ENCODE data around the gene RPS27.

RPS27 gene

DNA sequence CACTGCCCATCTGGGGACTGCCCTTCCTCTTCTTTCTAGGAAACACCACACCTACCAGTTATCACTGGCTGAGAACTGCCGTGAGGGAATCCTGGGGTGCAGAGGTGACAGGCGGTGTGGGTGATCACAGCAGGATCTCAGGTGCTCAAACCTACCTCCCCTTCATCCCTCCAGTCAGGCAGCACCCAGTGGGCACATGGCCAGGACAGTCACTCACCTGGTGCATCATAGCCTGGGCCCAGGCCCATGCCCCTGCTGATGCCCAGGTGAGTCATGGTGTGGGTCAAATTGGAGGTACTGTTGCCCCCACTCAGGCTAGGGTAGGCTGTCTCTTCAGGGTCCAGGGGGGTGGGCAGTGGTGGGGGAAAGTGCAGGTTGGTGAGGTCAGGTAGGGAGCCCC, 38.8 kb upstream of the RPS27 start:
- peaks cover 70% of the 10 kb centered on the region for H3K36me3 ChIP-seq (ENCODE audit: insufficient read depth, low read length)
- H3K9ac ChIP-seq (ENCODE audit: low read depth, low read length): no peak overlapping the region

DNA sequence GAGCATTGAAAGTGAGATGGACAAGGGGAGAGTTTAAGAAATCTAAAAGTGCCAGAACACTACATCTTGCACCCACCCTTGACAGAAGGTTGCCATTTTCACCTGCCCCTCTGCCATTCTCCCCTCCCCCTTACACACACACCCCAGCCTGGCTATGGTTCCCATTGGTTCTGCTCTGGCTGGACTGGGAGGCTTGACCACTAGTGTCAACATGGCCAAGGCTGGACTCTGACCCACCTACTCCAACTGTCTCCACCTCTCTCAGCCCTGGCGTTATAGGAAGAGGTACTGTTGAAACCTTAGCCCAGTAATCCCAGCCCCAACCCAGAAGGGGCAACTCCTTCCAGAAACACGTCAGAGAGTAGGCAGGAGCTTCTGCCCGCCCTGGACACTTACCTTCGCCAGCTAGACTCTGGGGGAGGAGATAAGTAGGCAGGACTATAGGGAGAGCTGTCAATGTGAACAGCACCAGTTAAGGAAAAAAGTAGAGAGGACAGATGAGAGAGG, 36.6 kb upstream of the RPS27 start:
- Histone ChIP-seq H3K9me3 (ENCODE audit: insufficient read depth, low read depth, low read length) (no peaks in the 10 kb centered on the region), H3K27me3 (ENCODE audit: insufficient read depth, low read length) (no peaks in the 10 kb centered on the region), H3K4me1 (ENCODE audit: insufficient read depth, low read length) (peaks cover 9% of the 10 kb centered on the region; the same call in 1 of the 2 replicates), H3K9ac (ENCODE audit: low read depth, low read length) (no peak overlapping the region), H3K27ac (ENCODE audit: low read depth, low read length) (no peak overlapping the region), H3K36me3 (ENCODE audit: insufficient read depth, low read length) (peaks cover 52% of the 10 kb centered on the region), H3K4me3 (ENCODE audit: low read length) (no peak overlapping the region)
- 92% methylated on average over 4 of the region's 4 CpGs for WGBS

More for the DNA sequence above, 38.8 kb upstream of the RPS27 start:
- H3K27ac ChIP-seq (ENCODE audit: low read depth, low read length): no peak overlapping the region
- no peaks in the 10 kb centered on the region for H3K27me3 ChIP-seq (ENCODE audit: insufficient read depth, low read length)
- peaks cover 2% of the 10 kb centered on the region; the same call in 1 of the 2 replicates for H3K4me1 ChIP-seq (ENCODE audit: insufficient read depth, low read length)
- H3K9me3 ChIP-seq (ENCODE audit: insufficient read depth, low read depth, low read length): no peaks in the 10 kb centered on the region
- no peak overlapping the region for H3K4me3 ChIP-seq (ENCODE audit: low read length)
- WGBS: 95% methylated on average over 2 of the region's 2 CpGs

DNA sequence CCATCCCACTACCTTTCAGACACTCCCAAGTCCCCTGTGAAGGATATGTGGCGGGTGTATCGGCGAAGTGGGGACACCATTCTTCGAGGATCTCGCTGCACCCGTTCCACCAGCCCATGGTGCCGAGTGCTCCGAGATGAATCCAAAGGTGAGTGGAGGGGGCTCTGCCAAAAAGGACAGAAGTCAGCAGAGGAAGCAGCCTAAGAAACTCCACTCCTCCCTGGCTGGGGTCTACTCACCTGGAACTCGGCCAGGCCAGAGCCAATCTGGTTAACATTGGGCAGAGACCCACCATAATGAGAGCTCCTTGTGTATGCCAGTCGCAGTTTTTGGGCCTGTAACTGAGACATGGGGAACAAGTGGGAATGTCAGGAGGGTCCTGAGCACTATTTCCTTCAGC, 35.7 kb upstream of the RPS27 start:
- Histone ChIP-seq H3K27me3 (ENCODE audit: insufficient read depth, low read length) (no peaks in the 10 kb centered on the region), H3K4me3 (ENCODE audit: low read length) (no peak overlapping the region), H3K4me1 (ENCODE audit: insufficient read depth, low read length) (peaks cover 9% of the 10 kb centered on the region; the same call in 1 of the 2 replicates), H3K9me3 (ENCODE audit: insufficient read depth, low read depth, low read length) (no peaks in the 10 kb centered on the region), H3K9ac (ENCODE audit: low read depth, low read length) (no peak overlapping the region), H3K27ac (ENCODE audit: low read depth, low read length) (no peak overlapping the region), H3K36me3 (ENCODE audit: insufficient read depth, low read length) (peaks cover 52% of the 10 kb centered on the region)
- WGBS: 97% methylated on average over 10 of the region's 10 CpGs

DNA sequence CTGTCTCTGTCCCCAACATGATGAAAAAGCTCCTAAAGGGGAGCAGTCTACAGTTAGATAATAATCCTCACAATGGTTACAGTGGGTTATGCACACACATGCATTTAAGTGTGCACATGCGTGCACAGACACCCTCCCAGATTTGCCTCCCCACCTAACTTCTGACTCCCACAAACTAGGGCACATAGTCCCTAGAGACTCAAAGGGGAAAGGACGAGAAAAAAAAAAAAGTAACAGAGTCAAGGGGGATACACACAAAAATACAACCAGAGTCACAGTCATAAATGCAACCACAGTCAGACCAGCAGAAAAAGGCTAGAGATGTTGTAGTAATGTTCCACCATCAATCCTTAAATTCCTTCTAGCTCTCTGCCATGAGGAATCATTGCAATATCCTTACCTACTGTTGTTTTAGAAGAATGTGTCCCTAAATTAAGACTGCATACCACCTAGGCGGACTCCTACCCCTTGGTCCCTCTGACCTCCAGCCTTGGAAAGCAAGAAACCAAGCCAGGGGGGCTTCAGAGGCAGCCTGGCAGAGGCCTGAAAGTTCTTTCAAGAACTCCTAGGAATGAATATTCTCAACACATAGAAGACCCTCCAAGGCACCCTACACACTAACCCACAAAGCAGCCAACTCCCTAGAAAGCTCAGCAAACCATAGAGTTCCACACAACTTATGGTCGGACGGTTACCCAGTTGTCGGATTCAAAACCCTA, 33.4 kb upstream of the RPS27 start:
- Histone ChIP-seq H3K9ac (ENCODE audit: low read depth, low read length) (peak overlapping the region; percentile 87), H3K4me3 (ENCODE audit: low read length) (peak overlapping the region; percentile 94), H3K36me3 (ENCODE audit: insufficient read depth, low read length) (peaks cover 50% of the 10 kb centered on the region), H3K4me1 (ENCODE audit: insufficient read depth, low read length) (peaks cover 18% of the 10 kb centered on the region), H3K9me3 (ENCODE audit: insufficient read depth, low read depth, low read length) (no peaks in the 10 kb centered on the region), H3K27me3 (ENCODE audit: insufficient read depth, low read length) (no peaks in the 10 kb centered on the region), H3K27ac (ENCODE audit: low read depth, low read length) (peak overlapping the region; percentile 86)
- 39% methylated on average over 5 of the region's 6 CpGs for WGBS

DNA sequence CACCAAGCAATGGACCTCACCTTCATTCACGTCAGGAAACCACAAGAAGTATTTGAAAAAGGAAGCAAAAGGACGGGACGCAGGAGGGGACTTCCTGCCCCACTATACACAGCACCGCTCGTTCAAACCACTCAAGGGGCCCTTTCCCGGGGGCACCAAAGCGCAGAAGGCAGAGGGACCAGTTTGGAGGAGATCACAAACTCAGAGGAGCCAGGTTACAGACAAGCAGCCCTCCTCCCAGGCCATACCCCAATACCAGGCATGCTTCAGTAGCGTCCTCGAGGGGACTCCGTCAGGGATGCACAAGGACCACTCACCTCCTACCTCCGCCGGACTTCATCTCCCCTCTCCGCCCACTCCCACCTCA, 32.8 kb upstream of the RPS27 start:
- H3K4me3 ChIP-seq (ENCODE audit: low read length): peak overlapping the region; percentile 94
- H3K4me1 ChIP-seq (ENCODE audit: insufficient read depth, low read length): peaks cover 18% of the 10 kb centered on the region
- peak overlapping the region; percentile 87 for H3K9ac ChIP-seq (ENCODE audit: low read depth, low read length)
- H3K27me3 ChIP-seq (ENCODE audit: insufficient read depth, low read length): no peaks in the 10 kb centered on the region
- 1% methylated on average over 13 of the region's 13 CpGs for WGBS
- H3K36me3 ChIP-seq (ENCODE audit: insufficient read depth, low read length): peaks cover 44% of the 10 kb centered on the region
- H3K27ac ChIP-seq (ENCODE audit: low read depth, low read length): peak overlapping the region; percentile 86
- no peaks in the 10 kb centered on the region for H3K9me3 ChIP-seq (ENCODE audit: insufficient read depth, low read depth, low read length)

DNA sequence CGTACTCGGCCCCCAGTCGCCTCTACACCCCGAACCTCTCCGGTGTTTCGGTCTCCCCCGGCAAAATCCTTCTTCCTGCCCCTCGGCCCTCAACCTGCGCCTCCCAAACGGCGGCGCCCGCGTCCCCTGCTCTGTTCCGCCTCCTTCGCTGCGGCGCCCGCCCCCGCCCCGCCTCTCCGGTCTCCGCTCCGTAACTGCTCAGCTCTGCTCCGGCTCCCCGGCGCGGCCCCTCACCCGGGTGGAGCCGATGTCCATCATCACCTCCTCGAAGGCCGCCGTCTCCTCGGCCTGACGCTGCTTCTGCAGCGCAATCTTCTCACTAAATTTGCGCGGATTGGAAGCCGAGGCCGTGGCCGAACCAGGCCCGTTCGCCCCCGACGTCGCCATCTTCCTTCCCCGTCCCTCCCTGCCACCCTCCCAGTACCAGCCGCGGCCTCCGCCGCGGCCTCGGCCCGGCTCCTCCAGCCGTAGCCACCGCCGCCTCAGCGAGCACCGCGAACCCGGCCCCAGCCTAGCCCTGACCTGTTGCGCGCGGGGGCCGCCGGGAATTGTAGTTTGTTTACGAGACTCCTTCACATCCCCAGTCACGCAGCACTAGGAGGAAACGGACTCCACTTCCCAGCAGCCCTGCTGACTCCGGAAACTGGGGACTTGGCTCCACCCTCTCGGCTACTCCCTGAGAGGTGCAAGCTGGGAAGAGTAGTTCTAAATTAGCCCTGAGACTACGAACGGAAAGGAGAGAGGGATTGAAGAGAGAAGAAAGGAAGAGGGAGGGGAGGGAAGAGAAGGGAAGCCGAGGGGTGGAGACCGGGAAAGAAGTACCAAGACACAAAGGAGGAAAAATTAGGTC, 32.2 kb upstream of the RPS27 start, which contains the start of gene CRTC2:
CRTC2 (minus strand) TSS at position 502 of the 850 bp plus-strand sequence; CDS start at position 387, 115 bp downstream.
- Histone ChIP-seq H3K27me3 (ENCODE audit: insufficient read depth, low read length) (no peaks in the 10 kb centered on the region), H3K4me1 (ENCODE audit: insufficient read depth, low read length) (peaks cover 18% of the 10 kb centered on the region), H3K27ac (ENCODE audit: low read depth, low read length) (peak within 1 kb of the TSS; percentile 86), H3K4me3 (ENCODE audit: low read length) (peak within 1 kb of the TSS; percentile 94), H3K36me3 (ENCODE audit: insufficient read depth, low read length) (peaks cover 41% of the 10 kb centered on the region), H3K9ac (ENCODE audit: low read depth, low read length) (peak within 1 kb of the TSS; percentile 87), H3K9me3 (ENCODE audit: insufficient read depth, low read depth, low read length) (no peaks in the 10 kb centered on the region)
- under 1% methylated on average over 75 of the region's 75 CpGs for WGBS

DNA sequence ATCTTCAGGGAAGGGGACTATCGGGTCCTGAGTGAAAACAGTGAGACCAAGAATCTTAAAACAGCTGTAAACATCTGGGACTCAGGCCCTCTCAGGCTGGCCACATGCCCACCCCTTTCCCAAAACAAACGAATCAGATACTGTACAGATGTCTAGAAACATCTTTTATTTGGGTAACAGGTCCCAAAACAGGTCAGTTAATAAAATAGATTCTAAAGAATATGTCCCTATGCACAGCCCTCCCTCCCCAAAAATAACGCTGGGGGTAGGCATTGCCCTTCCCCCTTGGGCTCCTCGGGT, 31.7 kb upstream of the RPS27 start:
- Histone ChIP-seq H3K9me3 (ENCODE audit: insufficient read depth, low read depth, low read length) (no peaks in the 10 kb centered on the region), H3K9ac (ENCODE audit: low read depth, low read length) (no peak overlapping the region), H3K27me3 (ENCODE audit: insufficient read depth, low read length) (no peaks in the 10 kb centered on the region), H3K36me3 (ENCODE audit: insufficient read depth, low read length) (peaks cover 36% of the 10 kb centered on the region), H3K4me1 (ENCODE audit: insufficient read depth, low read length) (peaks cover 18% of the 10 kb centered on the region), H3K4me3 (ENCODE audit: low read length) (peak overlapping the region; percentile 26), H3K27ac (ENCODE audit: low read depth, low read length) (peak overlapping the region; percentile 43; the same call in 1 of the 2 replicates)
- 59% methylated on average over 4 of the region's 4 CpGs for WGBS

DNA sequence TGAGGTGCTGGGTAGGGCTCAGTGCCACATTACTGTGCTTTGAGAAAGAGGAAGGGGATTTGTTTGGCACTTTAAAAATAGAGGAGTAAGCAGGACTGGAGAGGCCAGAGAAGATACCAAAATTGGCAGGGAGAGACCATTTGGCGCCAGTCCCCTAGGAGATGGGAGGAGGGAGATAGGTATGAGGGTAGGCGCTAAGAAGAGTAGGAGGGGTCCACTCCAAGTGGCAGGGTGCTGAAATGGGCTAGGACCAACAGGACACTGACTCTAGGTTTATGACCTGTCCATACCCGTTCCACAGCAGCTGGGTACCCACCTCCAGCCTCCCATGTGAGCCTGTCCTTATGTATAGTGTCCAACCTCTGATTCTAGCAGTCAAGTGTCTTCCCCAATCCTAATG, 31.1 kb upstream of the RPS27 start:
- no peaks in the 10 kb centered on the region for H3K27me3 ChIP-seq (ENCODE audit: insufficient read depth, low read length)
- H3K9me3 ChIP-seq (ENCODE audit: insufficient read depth, low read depth, low read length): no peaks in the 10 kb centered on the region
- H3K27ac ChIP-seq (ENCODE audit: low read depth, low read length): peak overlapping the region; percentile 43; the same call in 1 of the 2 replicates
- peaks cover 18% of the 10 kb centered on the region for H3K4me1 ChIP-seq (ENCODE audit: insufficient read depth, low read length)
- peaks cover 30% of the 10 kb centered on the region for H3K36me3 ChIP-seq (ENCODE audit: insufficient read depth, low read length)
- WGBS: 73% methylated on average over 3 of the region's 3 CpGs
- no peak overlapping the region for H3K9ac ChIP-seq (ENCODE audit: low read depth, low read length)
- H3K4me3 ChIP-seq (ENCODE audit: low read length): no peak overlapping the region

DNA sequence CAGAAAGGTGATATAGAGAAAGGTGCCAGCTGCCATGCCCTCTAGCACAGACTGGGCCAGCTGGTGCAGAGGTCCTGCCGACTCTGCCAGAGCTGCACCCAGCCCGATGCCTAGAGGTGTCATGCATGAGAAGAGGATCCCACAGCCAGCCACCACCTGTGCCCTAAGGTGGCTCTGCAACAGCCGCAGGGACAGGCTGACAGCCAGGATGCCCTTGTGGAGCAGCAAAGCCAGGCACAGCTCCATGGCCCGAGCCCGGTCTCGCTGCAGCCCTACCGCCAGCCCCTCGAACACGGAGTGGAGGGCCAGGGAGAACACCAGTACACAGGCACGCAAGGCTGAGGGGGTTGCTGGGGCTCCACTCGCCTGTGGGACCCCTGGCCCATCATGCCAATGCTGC, 30.4 kb upstream of the RPS27 start:
- 93% methylated on average over 11 of the region's 11 CpGs for WGBS
- Histone ChIP-seq H3K27ac (ENCODE audit: low read depth, low read length) (no peak overlapping the region), H3K4me3 (ENCODE audit: low read length) (no peak overlapping the region)

DNA sequence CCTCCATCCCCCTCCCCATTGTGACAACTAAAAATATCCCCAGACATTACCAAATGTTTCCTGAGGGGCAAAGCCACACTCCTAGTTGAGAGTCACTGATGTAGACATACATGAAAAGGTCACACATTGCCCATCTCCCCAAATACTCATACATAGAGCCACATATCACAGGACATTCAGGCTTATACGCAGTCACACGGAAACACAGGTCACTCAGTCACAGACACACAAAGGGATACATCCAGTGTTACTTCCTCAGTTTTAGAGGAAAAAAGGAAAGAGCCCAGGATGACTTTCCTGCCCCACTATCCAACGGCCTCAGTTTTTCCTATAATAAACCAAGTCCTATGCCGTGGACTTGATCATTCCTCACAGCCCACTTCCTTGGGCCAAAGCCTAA, 29.1 kb upstream of the RPS27 start:
- 86% methylated on average over 4 of the region's 4 CpGs for WGBS
- Histone ChIP-seq H3K9me3 (ENCODE audit: insufficient read depth, low read depth, low read length) (no peaks in the 10 kb centered on the region), H3K27me3 (ENCODE audit: insufficient read depth, low read length) (no peaks in the 10 kb centered on the region), H3K4me3 (ENCODE audit: low read length) (peak overlapping the region; percentile 94), H3K27ac (ENCODE audit: low read depth, low read length) (peak overlapping the region; percentile 100; the same call in 1 of the 2 replicates), H3K36me3 (ENCODE audit: insufficient read depth, low read length) (peaks cover 27% of the 10 kb centered on the region), H3K9ac (ENCODE audit: low read depth, low read length) (peak overlapping the region; percentile 93), H3K4me1 (ENCODE audit: insufficient read depth, low read length) (peaks cover 18% of the 10 kb centered on the region)

More for the DNA sequence above, 30.4 kb upstream of the RPS27 start:
- H3K27me3 ChIP-seq (ENCODE audit: insufficient read depth, low read length): no peaks in the 10 kb centered on the region
- H3K9me3 ChIP-seq (ENCODE audit: insufficient read depth, low read depth, low read length): no peaks in the 10 kb centered on the region
- H3K9ac ChIP-seq (ENCODE audit: low read depth, low read length): no peak overlapping the region
- H3K4me1 ChIP-seq (ENCODE audit: insufficient read depth, low read length): peaks cover 18% of the 10 kb centered on the region
- H3K36me3 ChIP-seq (ENCODE audit: insufficient read depth, low read length): peaks cover 27% of the 10 kb centered on the region

All from HUES64 (cell line).